Stimulated activated CD4-positive, alpha-beta T cell treated with anti-CD3 and anti-CD28 coated beads, Interleukin-15, amount 100 ng/mL, for 24 hours (primary cell): ENCODE measurements around the gene MECP2.
"Not testable (repeated sequence)": the region's sequence is repeated elsewhere in the genome, so short reads cannot be mapped to it uniquely, and the experiment has no call there.

Source experiments
- DNase-seq: peaks from one replicate; pipeline ENCODE4 v3.0.0-alpha.2; 2020

MECP2 gene

DNA sequence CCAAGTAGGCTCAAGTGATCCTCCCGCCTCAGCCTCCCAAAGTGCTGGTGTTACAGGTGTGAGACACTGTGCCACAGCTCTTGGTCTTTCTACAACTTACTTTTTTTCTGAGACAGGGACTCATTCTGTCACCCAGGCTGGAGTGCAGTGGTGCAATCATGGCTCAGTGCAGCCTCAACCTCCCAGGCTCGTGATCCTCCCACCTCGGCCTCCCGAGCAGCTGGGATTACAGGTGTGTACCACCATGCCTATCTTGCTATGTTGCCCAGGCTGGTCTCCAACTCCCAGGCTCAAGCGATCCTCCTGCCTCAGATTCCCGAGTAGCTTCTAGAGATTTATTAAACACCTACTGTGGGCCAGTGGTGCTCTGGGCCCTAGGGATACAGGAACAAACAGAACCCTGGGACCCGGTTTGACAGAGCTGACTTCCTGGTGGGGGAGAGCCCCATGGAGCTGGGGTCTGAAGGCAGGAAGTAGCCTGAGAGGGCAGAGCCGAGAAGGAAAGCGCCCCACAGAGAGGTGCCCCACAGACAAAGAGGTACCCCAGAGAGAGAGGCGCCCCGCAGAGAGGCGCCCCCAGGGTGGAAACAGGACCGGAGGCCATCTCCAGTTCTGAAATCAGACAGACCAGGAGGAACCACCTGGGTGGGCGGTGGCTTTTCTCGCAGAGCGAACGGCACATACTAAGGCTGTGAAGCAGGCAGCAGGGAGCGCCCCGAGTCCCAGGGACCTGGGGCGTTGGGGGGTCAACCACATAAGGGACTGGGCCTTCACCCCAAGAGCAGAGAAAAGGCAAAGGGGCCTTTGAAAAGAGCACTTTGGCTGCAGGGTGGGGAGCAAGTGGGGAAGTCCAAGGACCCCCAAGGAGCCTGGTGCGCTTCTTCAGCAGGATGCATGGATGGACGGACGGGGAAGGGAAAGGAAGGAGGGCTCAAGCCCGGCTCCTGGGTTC is 82.8 kb downstream of the MECP2 start:
- DNase-seq, result no peak

DNA sequence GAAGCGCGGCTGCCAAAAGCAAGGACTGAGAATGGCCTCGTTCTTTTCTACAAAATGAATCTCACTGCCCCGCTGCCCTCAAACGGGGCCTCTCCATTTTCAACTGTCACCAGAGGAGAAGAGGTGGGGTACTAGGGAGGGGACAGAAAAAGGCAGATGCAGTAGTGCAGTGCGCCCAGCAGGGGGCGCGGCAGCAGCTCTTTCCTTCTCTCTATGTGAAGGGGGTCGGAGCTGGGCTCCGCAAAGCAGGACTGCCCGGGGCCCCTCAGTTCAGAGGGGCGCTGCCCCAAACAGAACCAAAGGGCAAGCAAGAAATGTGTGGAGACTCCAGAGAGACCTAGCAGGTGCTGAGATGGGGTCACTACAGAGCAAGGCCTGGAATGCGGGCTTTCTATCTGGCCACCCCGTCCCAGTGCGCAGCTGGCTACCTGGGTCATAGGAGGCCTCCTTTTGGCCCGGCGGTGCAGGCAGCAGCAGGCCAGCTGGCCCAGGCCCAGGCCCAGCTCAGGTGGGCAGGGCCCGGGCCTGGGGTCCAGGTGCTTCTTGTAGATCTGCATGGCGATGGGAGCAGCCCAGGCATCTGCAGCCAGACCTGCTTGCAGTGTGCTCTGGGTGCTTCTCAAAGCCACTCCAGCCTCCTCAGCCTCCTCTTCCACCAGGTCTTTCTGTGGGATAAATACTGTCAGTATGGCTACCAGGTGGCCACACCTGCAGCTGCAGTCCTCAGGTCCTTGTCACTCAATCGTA is 83.7 kb downstream of the MECP2 start:
- peak; percentile 53 for DNase-seq

GRCh38 chrX:154013001-154013421 is 84.5 kb downstream of the MECP2 start:
- no peak for DNase-seq

- no peak for DNase-seq
Observed at GRCh38 chrX:154012336-154012991, 85.1 kb downstream of the MECP2 start.

DNA sequence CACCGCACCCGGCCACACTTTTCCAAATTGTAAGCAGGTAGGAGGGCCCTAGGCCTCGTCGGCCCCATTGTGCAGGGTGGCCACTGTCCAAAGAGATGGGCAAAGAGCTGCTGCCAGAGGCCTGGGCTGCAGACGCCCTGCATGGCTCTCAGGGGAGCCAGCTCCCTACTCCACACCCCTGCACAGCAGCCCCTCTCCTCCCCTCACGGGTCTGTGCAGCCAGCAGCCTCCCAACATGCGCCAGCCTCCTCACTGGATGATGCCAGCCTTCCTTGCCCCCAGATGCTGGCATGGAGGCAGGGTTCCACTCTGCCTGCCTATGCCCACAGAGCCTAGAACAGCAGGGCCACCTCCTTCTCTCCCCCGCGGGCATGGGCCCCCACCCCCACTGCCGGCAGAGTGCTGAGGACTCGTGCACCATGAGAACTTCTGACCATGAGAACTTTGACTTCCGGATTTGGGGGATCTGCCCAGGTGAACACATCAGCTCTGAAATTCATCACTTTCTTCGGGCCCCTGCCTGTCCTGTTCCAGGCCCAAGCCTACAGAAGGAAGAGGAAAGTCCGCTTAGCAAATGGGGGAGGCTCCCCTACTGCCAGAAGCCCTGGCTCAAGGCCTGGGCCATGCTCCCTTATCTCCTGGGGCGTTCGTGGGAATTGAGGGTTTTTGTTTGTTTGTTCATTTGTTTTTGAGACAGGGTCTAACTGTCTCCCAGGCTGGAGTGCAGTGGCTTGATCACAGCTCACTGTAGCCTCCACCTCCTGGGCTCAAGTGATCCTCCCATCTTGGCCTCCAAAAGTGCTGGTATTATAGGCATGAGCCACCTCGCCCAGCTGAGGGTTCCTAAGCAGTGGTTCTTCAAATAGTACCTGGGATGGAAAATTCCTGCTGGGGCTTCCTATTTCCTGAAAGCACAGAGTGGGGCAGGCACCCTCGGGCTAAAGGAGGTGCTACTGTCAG is 85.9 kb downstream of the MECP2 start:
- no peak for DNase-seq

DNA sequence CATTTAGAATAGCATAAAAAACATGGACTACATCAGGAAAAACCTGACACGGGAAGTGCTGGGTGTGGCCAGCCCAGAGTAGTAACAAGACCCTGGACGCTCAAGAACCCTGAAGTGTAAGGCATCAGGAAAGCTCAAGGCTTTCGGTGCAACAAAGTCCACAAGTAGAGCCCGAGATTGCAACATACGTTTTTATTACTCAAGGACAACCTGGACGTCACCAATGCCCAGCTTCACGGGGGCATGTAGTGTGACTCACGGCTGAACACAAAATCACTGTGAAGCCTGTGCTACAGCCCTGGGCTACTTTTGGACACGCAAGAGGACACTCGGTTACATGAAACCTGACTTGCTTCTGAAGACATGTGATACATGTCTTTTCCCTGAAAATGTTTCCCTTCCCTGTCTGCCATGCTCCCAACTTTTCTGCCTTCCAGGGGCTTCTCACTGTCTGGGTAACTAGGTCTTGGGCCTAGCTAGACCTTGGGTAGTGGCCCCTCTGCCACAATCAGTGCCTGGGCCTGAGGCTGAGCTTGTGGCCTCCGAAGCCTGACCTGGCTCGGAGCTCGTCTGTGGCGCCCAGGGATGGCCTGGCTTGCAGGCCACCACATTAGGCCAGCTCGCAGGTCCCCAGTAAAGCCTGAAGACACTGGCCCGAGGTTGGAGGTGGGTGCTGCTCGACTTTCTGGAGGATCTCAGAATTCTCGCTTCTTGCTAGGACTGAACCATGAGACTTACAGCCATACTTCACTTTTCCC is 87.0 kb downstream of the MECP2 start:
- DNase-seq, result no peak

- no peak for DNase-seq
Observed at GRCh38 chrX:154008521-154008920, 89.0 kb downstream of the MECP2 start.

DNA sequence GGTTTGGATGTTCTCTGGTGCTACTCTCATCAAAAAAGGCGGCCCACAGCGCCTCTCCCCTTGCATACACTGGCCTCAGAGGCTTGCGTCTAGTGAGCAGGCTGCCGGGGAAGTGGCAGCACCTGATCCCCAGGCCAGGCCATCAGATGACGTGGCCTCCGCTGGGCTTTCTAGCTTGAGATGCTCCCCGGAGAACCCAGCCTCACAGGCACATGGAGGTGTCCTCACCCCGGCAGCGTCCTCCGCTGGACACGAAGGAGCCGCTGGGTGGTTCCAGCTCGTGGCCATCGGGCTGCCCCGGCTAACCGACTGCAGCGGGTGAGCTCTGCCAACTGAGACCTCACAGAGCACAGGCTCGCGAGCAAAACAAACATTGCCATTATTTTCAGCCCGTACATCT is 90.6 kb downstream of the MECP2 start:
- DNase-seq, result no peak

- DNase-seq, result no peak
Observed at GRCh38 chrX:154004315-154004714, 93.2 kb downstream of the MECP2 start.

DNA sequence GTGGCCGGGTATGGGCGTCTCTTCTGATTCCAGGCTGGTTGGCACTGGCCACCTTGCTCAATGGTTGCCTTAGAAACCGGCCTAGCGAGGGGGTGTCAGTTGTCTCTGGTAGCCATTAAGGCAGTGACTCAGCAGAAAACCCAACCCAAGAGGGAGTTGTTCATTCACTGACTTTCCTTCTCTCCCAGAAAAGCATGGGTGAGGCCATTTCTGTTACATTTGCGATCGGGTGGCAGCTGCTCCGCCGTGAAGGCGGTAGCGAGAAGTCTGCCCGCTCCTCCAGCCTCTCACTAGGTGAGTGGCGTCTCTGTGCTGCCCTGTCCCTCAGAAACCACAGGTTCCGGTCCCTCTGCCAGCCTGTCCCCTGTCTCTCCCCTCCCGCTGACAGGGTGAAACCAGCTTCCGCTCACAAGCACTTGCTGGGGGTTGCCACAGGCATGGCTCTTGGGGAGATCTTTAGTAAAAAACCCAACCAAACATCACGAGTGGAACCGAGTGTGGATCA is 95.2 kb downstream of the MECP2 start:
- peak; percentile 64 for DNase-seq

GRCh38 chrX:154000051-154000450 is 97.5 kb downstream of the MECP2 start:
- no peak for DNase-seq

DNA sequence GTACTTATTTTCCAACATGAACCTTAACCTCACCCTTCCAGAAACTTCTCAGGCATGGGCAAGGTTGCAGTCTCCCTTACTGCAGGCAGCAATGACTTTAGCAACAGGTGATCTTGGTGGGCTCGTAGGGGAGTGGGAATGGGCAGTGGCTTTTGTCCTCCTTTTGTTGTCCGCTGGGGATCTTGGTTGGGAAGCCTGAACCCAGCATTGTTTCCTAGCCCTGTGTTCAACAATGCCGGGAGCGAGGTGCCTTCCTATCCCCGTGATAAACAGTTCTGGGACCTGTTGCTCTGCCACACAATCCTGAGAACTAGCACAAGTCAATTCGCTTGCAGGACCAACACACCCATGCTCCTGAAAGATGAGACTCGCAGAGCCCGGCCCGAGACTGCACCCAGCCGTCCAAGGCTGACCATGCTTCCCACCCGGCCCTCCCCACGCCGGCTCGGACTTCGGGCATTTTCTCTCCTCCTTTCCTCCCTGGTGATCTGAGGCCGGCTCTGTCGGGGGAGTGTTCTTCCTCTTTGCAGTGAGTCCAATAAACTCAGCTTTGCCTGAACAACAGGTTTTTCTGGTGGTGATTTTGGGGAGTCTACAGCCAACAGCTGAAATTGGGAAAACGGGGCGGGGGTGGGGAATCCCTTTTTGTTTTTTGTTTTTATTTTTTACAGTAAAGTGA is 98.0 kb downstream of the MECP2 start:
- no peak for DNase-seq

DNA sequence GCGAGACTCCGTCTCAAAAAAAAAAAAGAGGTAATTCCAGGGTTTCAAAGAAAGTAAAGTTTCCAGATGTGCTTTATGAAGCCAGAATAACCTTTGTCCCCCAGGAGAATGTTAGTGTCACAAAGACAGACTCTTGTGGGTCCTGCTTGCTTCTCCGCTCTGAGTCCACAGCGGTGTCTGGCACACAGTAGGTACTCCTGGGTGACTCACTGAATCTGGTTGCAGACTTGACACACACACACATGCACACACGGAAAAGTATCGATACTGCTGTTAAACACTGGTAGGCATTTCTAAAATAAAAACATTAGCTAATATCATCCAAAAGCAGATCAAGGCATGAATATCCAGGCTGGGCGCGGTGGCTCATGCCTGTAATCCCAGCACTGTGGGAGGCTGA is 102.0 kb downstream of the MECP2 start:
- no peak for DNase-seq

- not testable (repeated sequence) for DNase-seq
Observed at GRCh38 chrX:153994398-153994797, 103.1 kb downstream of the MECP2 start.

DNA sequence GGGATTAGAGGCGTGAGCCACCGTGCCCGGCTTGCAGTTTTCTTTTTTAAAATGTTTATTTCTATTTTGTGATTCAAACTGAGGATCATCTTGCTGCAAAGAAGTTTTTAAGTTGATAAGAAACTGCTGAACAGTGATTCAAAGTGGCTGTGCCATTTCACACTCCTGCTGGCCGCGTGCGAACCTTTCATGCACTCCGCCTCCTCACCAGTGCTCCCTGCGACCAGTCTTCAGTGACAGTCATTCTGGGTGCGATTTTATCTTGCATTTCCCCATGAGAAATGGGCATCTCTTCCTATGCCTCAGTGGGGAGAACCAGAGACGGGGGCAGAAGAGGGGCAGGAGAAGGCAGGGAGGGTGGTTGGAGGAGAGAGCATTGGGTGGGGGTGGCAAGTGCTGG is 103.5 kb downstream of the MECP2 start:
- DNase-seq, result no peak

DNA sequence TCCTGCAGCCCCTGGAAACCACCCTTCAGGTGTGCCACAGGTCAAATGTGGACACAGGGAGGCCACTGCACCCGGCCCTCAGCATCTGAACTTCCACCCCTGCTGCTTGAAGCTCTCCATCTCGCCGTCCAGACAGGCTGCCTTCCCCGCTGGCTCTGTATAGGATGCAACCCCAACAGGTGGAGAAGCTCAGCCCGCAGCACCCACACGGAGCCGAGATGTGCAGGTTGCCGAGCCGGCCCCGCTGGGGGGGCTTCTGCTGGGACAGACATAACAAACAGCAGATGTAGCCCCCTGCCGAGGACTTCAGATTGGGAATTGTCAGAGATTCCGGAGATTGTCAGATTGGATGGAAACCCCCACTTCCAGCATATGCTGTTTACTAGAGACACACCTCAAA is 104.4 kb downstream of the MECP2 start:
- DNase-seq, result no peak

GRCh38 chrX:153992180-153992579 is 105.3 kb downstream of the MECP2 start:
- DNase-seq, result no peak

DNA sequence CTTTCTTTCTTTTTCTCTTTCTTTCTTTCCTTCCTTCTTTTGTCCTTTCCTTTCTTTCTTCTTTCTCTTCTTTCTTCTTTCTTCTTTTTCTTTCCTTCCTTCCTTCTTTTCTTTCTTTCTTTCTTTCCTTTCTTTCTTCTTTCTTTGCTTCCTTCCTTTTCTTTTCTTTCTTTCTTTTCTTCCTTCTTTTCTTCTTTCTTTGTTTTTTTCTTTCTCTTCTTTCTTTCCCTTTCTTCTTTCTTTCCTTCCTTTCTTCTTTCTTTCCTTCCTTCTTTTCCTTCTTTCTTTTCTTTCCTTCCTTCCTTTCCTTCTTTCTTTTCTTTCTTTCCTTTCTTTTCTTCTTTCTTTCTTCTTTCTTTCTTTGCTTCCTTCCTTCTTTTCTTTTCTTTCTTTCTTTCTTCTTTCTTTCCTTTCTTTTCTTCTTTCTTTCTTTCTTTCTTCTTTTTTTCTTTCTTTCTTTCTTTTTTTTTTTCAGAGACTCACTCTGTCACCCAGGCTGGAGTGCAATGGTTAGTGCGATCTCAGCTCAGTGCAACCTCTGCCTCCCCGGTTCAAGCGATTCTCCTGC is 106.4 kb downstream of the MECP2 start:
- DNase-seq, result no peak

GRCh38 chrX:153989973-153990655 is 107.4 kb downstream of the MECP2 start:
- DNase-seq, result no peak

DNA sequence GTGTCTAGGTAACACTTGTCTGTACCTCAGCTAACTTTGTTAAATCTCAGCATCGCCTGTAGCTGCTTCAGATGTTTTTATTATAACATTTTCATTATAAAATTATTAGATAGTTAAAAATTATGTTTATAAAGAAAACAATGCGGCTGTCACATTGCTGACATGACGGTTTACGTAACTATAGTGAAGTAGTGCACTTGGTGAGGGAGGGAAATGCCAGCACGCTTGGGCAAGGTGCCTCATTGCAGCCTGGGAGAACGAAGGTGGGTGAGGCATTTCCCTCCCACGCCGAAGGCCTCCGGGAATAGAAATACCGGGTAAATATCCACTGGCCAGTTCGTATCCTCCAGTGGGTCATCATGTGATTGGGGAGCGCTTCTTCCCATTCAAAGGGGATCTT is 109.0 kb downstream of the MECP2 start:
- no peak for DNase-seq
